Esophagus squamous epithelium (tissue), 5 donors: ENCODE measurements around the gene RPL35. TPM values are rescaled to one million over a fixed set of nuclear protein-coding genes. Genes with fewer than 3 reads are reported as not detected.

Source experiments
- DNase-seq: peaks from one replicate; lab custom pipeline; 2025; lab: John Stamatoyannopoulos, UW
- H3K27ac ChIP-seq, 4 donors: fragments of 200-600 bp; sonication (generic); one replicate each; pipeline ENCODE4 v1.5.1; 2016 to 2019; ENCODE audit warnings: mild to moderate bottlenecking in 1 of 4
- H3K27me3 ChIP-seq, 4 donors: fragments of 200-600 bp; sonication (generic); 1 replicate in 3 of 4; 2 replicates in 1 of 4; pipeline versions ENCODE4 v1.5.1 to v1.6.0; 2017 to 2021; ENCODE audit warnings: antibody characterized with exemption in 1 of 4
- H3K36me3 ChIP-seq, 3 donors: fragments of 200-600 bp; sonication (generic); one replicate each; pipeline ENCODE4 v1.5.1; 2016 to 2019
- H3K4me1 ChIP-seq, 3 donors: fragments of 200-600 bp; sonication (generic); one replicate each; pipeline ENCODE4 v1.5.1; 2017 to 2019
- H3K4me3 ChIP-seq, 4 donors: fragments of 200-600 bp; sonication (generic); 1 replicate in 3 of 4; 2 replicates in 1 of 4; pipeline ENCODE4 v1.5.1; 2016 to 2019; ENCODE audit warnings: mild to moderate bottlenecking in 2 of 4, moderate library complexity in 1 of 4
- H3K9me3 ChIP-seq, 3 donors: fragments of 200-600 bp; sonication (generic); one replicate each; pipeline ENCODE4 v1.5.1; 2016 to 2019
- CTCF ChIP-seq, 6 experiments: fragments of 450-650 bp in 4 of 6; fragments of 200-600 bp in 2 of 6; sonication (generic) in 2 of 6; IDR thresholded peaks; one replicate each; pipeline ENCODE4 v1.5.1; 2016 to 2019; ENCODE audit warnings: antibody characterized with exemption in 6 of 6, mild to moderate bottlenecking in 4 of 6, moderate library complexity in 4 of 6
- POLR2A ChIP-seq, 4 donors: fragments of 450-650 bp; IDR thresholded peaks; one replicate each; pipeline ENCODE4 v1.6.1; 2017; ENCODE audit warnings: antibody characterized with exemption in 4 of 4, mild to moderate bottlenecking in 4 of 4, moderate library complexity in 3 of 4
- WGBS, 2 donors: methylation state at CpG; one replicate each; pipeline ENCODE4 v1.1.5; 2018; 5-methylcytosine and 5-hydroxymethylcytosine counted together
- intact Hi-C: fragments of 100-400 bp; cut with DNase I; formaldehyde crosslinking; loops from one replicate; pipeline ENCODE4 v1.15.0; 2022
- total RNA-seq, 4 donors: library from RNA; depleted of rRNA; stranded (reverse); fragments of >200 nt; gene quantifications; one replicate each; pipeline ENCODE4 v1.1.0, GENCODE V29; 2016
- donor health status: DM: yes; HTN: yes; CAD: no.

Gene RPL35
- total RNA-seq, 4 donors from 2014 or later, result 2,345 to 3,186 (median 2,827) TPM

DNA sequence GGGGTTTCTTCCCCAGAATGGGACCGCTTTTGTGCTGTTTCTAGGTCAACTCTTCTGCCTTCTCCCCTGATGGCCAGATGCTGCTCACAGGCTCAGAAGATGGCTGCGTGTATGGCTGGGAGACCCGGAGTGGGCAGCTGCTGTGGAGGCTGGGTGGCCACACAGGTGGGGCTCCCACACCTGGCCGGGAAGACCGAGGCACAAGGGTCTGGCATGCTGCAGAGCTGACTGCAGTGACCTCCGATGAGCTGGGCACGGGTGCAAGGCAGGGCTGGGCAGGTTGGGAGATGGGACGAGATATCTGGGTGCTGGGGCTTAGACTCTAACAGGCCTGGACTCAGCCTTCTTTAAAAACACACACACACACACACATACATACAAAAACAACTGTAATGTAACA, 7.6 kb downstream of the RPL35 start:
- intact Hi-C loops, result loop anchor here (10.0 kb wide), 1 partner anchor 291 kb away; the partner anchor contains the start of gene SCAI
- Histone ChIP-seq H3K36me3 (peaks cover 16 to 33% (median 20%) of the 10 kb centered on the region in 3 donors), H3K4me3 (no peak overlapping the region), H3K27me3 (no peaks in the 10 kb centered on the region), H3K9me3 (no peaks in the 10 kb centered on the region), H3K27ac (no peak overlapping the region), H3K4me1 (peaks cover 16 to 55% (median 24%) of the 10 kb centered on the region in 3 donors)
- WGBS, 2 donors, result 49 to 56% methylated on average over 4 to 7 of the region's 8 CpGs
- no peak for DNase-seq
- TF ChIP-seq CTCF (IDR thresholded peaks at IDR 0.05) (no peak), POLR2A (IDR thresholded peaks at IDR 0.05) (no peak)

GRCh38 chr9:124853605-124854143, 8.1 kb downstream of the RPL35 start:
- peak overlapping the region; percentile 24 to 64 (median 52) for H3K4me3 ChIP-seq

DNA sequence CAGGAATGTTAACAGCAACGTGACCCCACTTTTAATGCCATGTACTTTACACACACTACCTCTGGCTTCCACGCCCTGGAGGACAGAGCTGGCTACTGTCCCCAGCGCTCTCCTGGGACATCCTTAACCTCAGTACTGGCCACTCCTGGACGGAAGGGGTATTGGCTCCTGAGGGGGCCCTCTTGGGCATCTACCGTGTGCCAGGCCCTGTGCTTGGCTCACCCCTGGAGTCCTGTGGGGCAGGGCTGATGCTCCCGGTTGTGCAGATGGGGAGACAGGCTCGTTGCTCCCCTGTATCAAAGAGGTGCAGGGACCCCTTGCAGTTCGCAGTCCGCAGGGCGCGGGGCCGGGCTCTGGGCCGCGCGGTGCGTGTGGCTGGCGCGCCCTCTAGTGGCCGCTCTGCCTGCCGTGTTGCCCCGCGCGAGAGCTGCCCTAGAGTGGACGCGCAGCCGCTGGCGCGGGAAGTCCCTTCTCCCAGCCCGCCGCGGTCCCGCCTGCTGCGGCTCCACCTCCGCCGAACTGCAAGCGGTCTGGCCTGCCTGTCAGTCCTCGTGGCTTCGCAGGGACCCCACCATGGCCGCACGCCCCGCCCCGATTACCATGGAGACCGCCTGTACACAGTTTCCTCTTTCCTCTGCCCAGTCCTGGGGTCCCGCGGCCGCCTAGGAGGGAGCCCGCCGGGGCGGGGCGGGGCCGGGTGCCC, 8.8 kb downstream of the RPL35 start, which contains the start of gene WDR38:
Gene WDR38, plus strand, starts transcription at position 632 of the 703 bp plus-strand sequence. CDS start 72 bp downstream, outside the sequence.
- Histone ChIP-seq H3K4me3 (peak within 1 kb of the TSS; percentile 24 to 64 (median 52)), H3K36me3 (peaks cover 10 to 21% (median 12%) of the 10 kb centered on the region in 3 donors), H3K27ac (peak within 1 kb of the TSS; percentile 17 to 75 (median 32)), H3K4me1 (peaks cover 15 to 43% (median 16%) of the 10 kb centered on the region in 3 donors), H3K27me3 (no peaks in the 10 kb centered on the region), H3K9me3 (no peaks in the 10 kb centered on the region)
- peak; percentile 97 to 99 (median 98) for TF ChIP-seq CTCF (IDR thresholded peaks at IDR 0.05)
- TF ChIP-seq POLR2A (IDR thresholded peaks at IDR 0.05), result no peak
- 0 to 7% methylated on average over 1 to 2 of the region's 51 CpGs for WGBS, 2 donors
- no peak for DNase-seq
- intact Hi-C loops, result loop anchor here (2.0 to 10.0 kb wide), 2 partner anchors 80 to 292 kb away; partner anchors contain the start of gene SCAI

More at GRCh38 chr9:124853605-124854143, 8.1 kb downstream of the RPL35 start:
- Histone ChIP-seq H3K4me1 (peaks cover 16 to 50% (median 19%) of the 10 kb centered on the region in 3 donors), H3K9me3 (no peaks in the 10 kb centered on the region), H3K27me3 (no peaks in the 10 kb centered on the region), H3K36me3 (peaks cover 12 to 28% (median 17%) of the 10 kb centered on the region in 3 donors), H3K27ac (peak overlapping the region; percentile 17 to 75 (median 32))
- 46 to 50% methylated on average over 2 to 4 of the region's 11 CpGs for WGBS, 2 donors
- no peak for TF ChIP-seq POLR2A (IDR thresholded peaks at IDR 0.05)
- TF ChIP-seq CTCF (IDR thresholded peaks at IDR 0.05), result no peak
- no peak for DNase-seq
- intact Hi-C loops, result loop anchor here (2.0 to 10.0 kb wide), 2 partner anchors 81 to 291 kb away; partner anchors contain the start of gene SCAI

DNA sequence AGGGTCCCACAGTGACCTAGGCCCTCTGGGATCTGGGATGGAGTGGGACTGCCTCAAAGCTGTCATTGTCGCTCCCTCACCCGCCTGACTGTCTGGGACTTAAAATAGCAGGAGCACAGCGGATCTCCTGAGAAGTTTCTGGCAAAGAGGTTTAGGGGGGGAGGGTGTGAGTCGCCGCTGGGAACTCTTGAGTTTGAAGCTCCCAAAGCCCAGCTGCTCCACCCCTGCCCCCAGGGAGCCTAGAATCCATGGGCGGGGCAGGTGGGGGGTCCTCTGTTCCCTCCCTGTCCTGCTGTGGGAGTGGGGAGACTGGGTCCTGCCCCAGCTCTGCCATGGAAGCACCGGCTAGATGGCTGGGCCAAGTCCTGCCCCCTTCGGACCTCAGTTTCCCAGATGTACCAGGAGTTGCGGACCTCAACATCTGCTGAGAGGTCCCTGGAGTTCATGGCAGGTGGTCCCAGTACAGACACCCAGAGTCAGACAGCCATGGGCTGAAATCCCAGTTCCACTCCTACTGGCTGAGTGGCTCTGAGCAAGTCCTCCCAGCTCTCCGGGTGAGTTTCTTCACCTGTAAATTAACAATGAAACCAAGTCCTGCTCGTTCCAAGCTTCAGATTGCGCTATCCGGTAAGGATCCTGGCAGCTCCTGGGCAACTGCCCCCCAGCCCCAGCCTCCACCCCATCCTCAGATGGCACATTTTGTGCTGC, 9.5 kb downstream of the RPL35 start:
- 37 to 57% methylated on average over 7 to 10 of the region's 13 CpGs for WGBS, 2 donors
- TF ChIP-seq CTCF (IDR thresholded peaks at IDR 0.05), result no peak
- TF ChIP-seq POLR2A (IDR thresholded peaks at IDR 0.05), result no peak
- no peak for DNase-seq
- intact Hi-C loops, result loop anchor here (2.0 to 10.0 kb wide), 2 partner anchors 79 to 293 kb away; partner anchors contain the start of gene SCAI
- Histone ChIP-seq H3K27ac (peak overlapping the region in 3 of 4 donors; percentile 20 to 75 (median 45)), H3K27me3 (no peaks in the 10 kb centered on the region), H3K4me3 (peak overlapping the region in 3 of 4 donors; percentile 51 to 64 (median 54)), H3K4me1 (peaks cover 15 to 36% (median 16%) of the 10 kb centered on the region in 3 donors), H3K9me3 (no peaks in the 10 kb centered on the region), H3K36me3 (peaks cover 3 to 14% (median 10%) of the 10 kb centered on the region in 3 donors)
